Activated CD8-positive, alpha-beta T cell treated with anti-CD3 and anti-CD28 coated beads for 36 hours (primary cell): ENCODE data around the gene CCDC38. TPM values are rescaled to one million over a fixed set of nuclear protein-coding genes. Genes with fewer than 3 reads are reported as not detected.
"Not testable (repeated sequence)": the region's sequence is repeated elsewhere in the genome, so short reads cannot be mapped to it uniquely, and the experiment has no call there.

Experiments used
- ATAC-seq: fragments of 200-7000 bp; cut with Tn5 transposase; one replicate; pipeline ENCODE4 v1.10.0; 2021; ENCODE audit warnings: mild to moderate bottlenecking, moderate library complexity
- CTCF ChIA-PET: fragments of 350-600 bp; sonication (Branson Sonifier 250); formaldehyde crosslinking; loops from one replicate; lab custom pipeline; 2021; ENCODE audit warnings: antibody characterized with exemption; lab: Charles Lee
- POLR2A ChIA-PET: fragments of 350-600 bp; sonication (Branson Sonifier 250); formaldehyde crosslinking; loops from one replicate; lab custom pipeline; 2021; ENCODE audit warnings: antibody characterized with exemption; lab: Charles Lee
- DNase-seq: peaks from one replicate; pipeline ENCODE4 v3.0.0-alpha.2; 2020
- H3K27ac Mint-ChIP-seq: one replicate; pipeline ENCODE4 v1.8.0; 2021; ENCODE audit warnings: mild to moderate bottlenecking, mixed read lengths
- H3K27me3 Mint-ChIP-seq: one replicate; pipeline ENCODE4 v1.8.0; 2021; ENCODE audit warnings: mixed read lengths
- H3K36me3 Mint-ChIP-seq: one replicate; pipeline ENCODE4 v1.8.0; 2021; ENCODE audit warnings: low read depth, mixed read lengths
- H3K4me1 Mint-ChIP-seq: one replicate; pipeline ENCODE4 v1.8.0; 2021; ENCODE audit warnings: low read depth, mixed read lengths
- H3K4me3 Mint-ChIP-seq: one replicate; pipeline ENCODE4 v1.8.0; 2021; ENCODE audit warnings: mild to moderate bottlenecking, moderate library complexity, mixed read lengths
- H3K9me3 Mint-ChIP-seq: one replicate; pipeline ENCODE4 v1.8.0; 2021; ENCODE audit warnings: mixed read lengths
- intact Hi-C: fragments of 100-400 bp; cut with micrococcal nuclease; formaldehyde crosslinking; loops from one replicate; pipeline ENCODE4 v1.10.0; 2022
- total RNA-seq, 2 experiments: library from RNA; stranded (reverse); gene quantifications; one replicate each; pipeline ENCODE4 v1.2.3, GENCODE V29; 2021
- TF ChIP-seq, protein P1 (sequence below): fragments of 200-600 bp; IDR thresholded peaks from one replicate; pipeline ENCODE4 v1.8.0; 2022; ENCODE audit warnings: antibody characterized with exemption, mild to moderate bottlenecking

Gene CCDC38
- total RNA-seq, 2 experiments from 2014 or later, result 0.18 to 0.34 TPM

DNA sequence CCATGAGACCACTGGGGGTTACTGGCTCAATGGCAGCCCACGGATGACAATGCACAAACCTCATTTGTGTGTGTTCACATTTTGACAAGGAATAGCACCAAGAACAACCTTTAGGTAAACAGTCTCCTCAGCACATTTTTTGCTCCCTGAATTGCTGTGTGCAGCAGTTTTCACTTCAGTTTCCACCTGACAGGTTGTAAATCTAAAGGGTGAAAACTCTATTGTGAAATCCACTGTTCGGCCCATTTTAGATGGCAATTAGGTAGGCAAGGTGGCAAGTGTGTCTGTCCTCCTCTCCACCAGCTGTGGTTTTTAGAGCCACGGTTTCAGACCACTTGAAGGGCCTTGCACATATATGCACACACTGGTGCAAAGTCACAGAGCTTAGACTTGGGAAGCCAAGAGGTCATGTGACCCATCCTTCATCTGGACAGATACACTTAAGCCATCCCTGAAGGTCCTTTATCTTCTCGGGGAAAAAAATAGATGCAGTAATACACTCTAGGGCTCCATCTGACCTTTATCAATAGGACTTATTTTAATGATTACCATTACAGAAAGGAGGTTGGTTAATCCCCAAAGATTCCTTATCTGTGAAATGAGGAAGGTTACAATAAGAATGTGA, 30.5 kb upstream of the CCDC38 start:
- Mint-ChIP-seq H3K4me1 (no peaks in the 10 kb centered on the region), H3K36me3 (no peaks in the 10 kb centered on the region), H3K9me3 (no peaks in the 10 kb centered on the region), H3K27ac (no peak overlapping the region), H3K27me3 (no peaks in the 10 kb centered on the region), H3K4me3 (no peak overlapping the region)
- ATAC-seq (no peak), DNase-seq (no peak)
- intact Hi-C loops, result no loop called here
- ChIA-PET CTCF (interaction anchor here (1.0 kb wide), 1 partner anchor 17 kb away, joined by 3 read pairs; no protein-coding TSS in a partner anchor), POLR2A (no interaction called here)
- TF ChIP-seq, protein P1, sequence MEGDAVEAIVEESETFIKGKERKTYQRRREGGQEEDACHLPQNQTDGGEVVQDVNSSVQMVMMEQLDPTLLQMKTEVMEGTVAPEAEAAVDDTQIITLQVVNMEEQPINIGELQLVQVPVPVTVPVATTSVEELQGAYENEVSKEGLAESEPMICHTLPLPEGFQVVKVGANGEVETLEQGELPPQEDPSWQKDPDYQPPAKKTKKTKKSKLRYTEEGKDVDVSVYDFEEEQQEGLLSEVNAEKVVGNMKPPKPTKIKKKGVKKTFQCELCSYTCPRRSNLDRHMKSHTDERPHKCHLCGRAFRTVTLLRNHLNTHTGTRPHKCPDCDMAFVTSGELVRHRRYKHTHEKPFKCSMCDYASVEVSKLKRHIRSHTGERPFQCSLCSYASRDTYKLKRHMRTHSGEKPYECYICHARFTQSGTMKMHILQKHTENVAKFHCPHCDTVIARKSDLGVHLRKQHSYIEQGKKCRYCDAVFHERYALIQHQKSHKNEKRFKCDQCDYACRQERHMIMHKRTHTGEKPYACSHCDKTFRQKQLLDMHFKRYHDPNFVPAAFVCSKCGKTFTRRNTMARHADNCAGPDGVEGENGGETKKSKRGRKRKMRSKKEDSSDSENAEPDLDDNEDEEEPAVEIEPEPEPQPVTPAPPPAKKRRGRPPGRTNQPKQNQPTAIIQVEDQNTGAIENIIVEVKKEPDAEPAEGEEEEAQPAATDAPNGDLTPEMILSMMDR, result no peak

DNA sequence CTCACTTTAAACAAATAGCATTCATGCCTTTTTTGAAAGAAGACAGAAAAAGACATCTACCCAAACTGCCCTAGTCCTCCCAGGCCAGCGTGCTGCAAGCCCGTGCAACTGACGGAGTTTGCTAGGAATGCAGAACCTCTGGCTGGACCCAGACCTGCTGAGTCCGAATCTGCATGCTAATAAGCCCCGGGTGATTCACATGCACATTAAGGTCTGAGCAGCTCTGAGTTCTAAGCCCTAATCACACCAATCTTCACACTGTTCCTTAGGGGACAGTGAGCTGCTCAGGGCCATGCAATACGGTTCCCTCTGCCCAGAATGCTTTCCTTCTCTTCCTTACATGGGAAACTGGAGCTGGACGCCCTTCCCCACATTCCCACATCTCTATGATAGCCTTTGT, 28.5 kb upstream of the CCDC38 start:
- Mint-ChIP-seq H3K4me1 (no peaks in the 10 kb centered on the region), H3K27ac (no peak overlapping the region), H3K36me3 (no peaks in the 10 kb centered on the region), H3K27me3 (no peaks in the 10 kb centered on the region), H3K9me3 (no peaks in the 10 kb centered on the region), H3K4me3 (no peak overlapping the region)
- intact Hi-C loops, result no loop called here
- POLR2A ChIA-PET, result no interaction called here
- TF ChIP-seq, protein P1, result no peak
- DNase-seq (no peak), ATAC-seq (no peak)
- CTCF ChIA-PET, result no interaction called here

DNA sequence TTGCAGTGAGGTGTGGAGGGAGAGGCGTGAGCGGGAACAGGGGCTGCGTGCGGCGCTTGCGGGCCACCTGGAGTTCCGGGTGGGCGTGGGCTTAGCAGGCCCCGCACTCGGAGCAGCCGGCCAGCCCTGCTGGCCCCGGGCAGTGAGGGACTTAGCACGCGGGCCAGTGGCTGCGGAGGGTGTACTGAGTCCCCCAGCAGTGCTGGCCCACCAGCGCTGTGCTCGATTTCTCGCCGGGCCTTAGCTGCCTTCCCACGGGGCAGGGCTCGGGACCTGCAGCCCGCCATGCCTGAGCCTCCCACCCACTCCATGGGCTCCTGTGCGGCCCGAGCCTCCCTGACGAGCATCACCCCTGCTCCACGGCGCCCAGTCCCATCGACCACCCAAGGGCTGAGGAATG, 26.7 kb upstream of the CCDC38 start:
- H3K36me3 Mint-ChIP-seq, H3K27ac Mint-ChIP-seq, H3K27me3 Mint-ChIP-seq, DNase-seq, H3K9me3 Mint-ChIP-seq, POLR2A ChIA-PET, intact Hi-C loops, CTCF ChIA-PET, H3K4me1 Mint-ChIP-seq, H3K4me3 Mint-ChIP-seq, ATAC-seq: not testable (repeated sequence)

DNA sequence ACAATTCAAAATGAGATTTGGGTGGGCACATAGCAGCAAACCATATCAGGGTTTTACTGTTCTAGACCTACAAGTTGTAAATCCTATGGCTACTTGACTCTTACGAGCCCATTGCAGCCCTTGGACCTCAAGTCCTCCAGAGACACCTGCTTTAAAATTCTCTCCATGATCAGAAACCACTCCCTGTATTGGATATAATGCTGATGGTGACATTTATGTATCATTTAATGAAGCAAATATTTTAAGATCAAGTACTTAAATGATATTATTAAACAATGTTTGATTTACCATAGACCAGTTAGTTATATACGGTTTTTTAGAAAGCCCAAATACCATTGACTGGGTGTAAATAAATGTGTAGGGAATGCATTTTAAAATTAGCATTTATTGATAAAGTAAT, 24.9 kb upstream of the CCDC38 start:
- intact Hi-C loops, result no loop called here
- no peaks in the 10 kb centered on the region for H3K27me3 Mint-ChIP-seq
- TF ChIP-seq, protein P1, result no peak
- H3K4me3 Mint-ChIP-seq, result no peak overlapping the region
- DNase-seq, result no peak
- POLR2A ChIA-PET, result no interaction called here
- no peaks in the 10 kb centered on the region for H3K4me1 Mint-ChIP-seq
- no peaks in the 10 kb centered on the region for H3K9me3 Mint-ChIP-seq
- CTCF ChIA-PET, result no interaction called here
- H3K36me3 Mint-ChIP-seq, result no peaks in the 10 kb centered on the region
- no peak overlapping the region for H3K27ac Mint-ChIP-seq
- ATAC-seq, result no peak

DNA sequence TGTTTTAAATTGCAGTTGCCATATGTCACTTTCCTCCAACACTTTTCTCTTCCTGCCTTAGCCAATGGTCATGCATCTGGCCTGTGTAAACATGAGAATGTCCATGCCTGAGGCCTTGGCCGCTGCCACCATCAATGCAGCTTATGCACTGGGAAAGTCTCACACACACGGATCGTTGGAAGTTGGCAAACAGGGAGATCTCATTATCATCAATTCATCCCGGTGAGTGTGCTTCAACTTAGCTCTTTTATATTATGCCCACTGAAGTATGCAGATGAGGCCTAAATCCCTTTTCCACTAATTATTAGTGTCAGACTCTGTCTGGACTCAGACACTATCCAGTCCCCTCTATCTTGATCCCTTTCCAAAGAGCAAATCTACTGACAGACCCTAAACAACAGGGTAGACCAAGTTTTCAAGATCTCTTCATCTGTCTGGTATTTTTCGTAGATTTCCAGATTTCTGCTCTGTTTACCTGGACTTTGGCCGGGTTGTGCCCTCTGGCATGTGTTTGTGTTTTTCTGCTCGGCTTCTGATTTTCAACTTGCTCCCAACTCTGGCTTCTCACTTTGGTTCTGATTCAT, 24.0 kb upstream of the CCDC38 start:
- Mint-ChIP-seq H3K4me3 (no peak overlapping the region), H3K4me1 (no peaks in the 10 kb centered on the region), H3K27me3 (no peaks in the 10 kb centered on the region), H3K36me3 (no peaks in the 10 kb centered on the region), H3K9me3 (no peaks in the 10 kb centered on the region), H3K27ac (no peak overlapping the region)
- no peak for DNase-seq
- intact Hi-C loops, result no loop called here
- POLR2A ChIA-PET, result no interaction called here
- ATAC-seq, result no peak
- TF ChIP-seq, protein P1, result no peak
- CTCF ChIA-PET, result interaction anchor here (0.8 to 1.4 kb wide), 2 partner anchors 24 to 32 kb away, joined by 3 to 5 read pairs; partner anchors contain the start of gene CCDC38
